ENCODE data around the gene MSH3.

MSH3 gene

GRCh38 chr5:80654391-80655230, at the start of gene MSH3, which contains the start of gene DHFR:
Gene MSH3, plus strand, starts transcription at chr5:80654652. Its CDS starts 76 bp downstream, at chr5:80654728.
Gene DHFR, minus strand, starts transcription at chr5:80654983. Its CDS starts 494 bp downstream, at chr5:80654489.
- peak; percentile 82 for DNase-seq (ENCODE audit: low read depth)

- no peak for DNase-seq (ENCODE audit: low read depth)
These were observed 47.1 kb upstream of the MSH3 start for GRCh38 chr5:80607343-80607742.

DNA sequence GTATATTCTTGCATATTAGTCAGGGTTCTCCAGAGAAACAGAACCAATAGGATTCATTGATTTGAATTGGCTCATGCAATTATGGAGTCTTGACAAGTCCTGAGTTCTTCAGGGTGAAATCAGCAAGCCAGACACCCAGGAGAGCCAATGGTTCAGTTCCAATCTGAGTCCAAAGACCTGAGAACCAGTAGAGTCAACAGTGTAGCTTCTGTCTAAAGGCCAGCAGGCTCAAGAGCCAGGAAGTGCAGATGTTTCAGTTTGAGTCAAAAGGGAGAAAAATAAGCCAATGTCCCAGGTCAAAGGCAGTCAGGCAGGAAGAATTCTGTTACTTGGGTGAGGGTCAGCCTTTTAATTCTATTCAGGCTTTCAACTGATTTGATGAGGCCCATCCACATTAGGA, 46.6 kb upstream of the MSH3 start:
- DNase-seq (ENCODE audit: low read depth): no peak

- no peak for DNase-seq (ENCODE audit: low read depth)
These were observed 45.7 kb upstream of the MSH3 start for GRCh38 chr5:80608731-80609130.

DNA sequence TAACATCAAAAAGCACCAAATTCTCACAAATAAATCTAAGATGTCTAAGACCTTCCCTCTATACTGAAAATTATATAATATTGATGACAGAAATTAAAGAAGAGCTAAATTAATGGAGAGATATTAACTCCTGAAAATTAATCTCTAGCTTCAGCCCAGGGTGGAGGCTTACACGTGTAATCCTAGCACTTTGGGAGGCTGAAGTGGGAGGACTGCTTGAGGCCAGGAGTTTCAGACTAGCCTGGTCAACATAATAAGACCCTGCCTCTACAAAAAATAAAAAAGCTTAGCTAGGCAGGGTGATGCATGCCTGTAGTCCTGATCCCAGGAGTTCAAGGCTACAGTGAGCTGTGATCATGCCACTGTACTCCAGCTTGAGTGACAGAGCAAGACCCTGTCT, 44.8 kb upstream of the MSH3 start:
- no peak for DNase-seq (ENCODE audit: low read depth)

- DNase-seq (ENCODE audit: low read depth): no peak
These were observed 39.1 kb upstream of the MSH3 start for GRCh38 chr5:80615266-80615914.

GRCh38 chr5:80618438-80618837, 36.0 kb upstream of the MSH3 start:
- DNase-seq (ENCODE audit: low read depth): no peak

DNA sequence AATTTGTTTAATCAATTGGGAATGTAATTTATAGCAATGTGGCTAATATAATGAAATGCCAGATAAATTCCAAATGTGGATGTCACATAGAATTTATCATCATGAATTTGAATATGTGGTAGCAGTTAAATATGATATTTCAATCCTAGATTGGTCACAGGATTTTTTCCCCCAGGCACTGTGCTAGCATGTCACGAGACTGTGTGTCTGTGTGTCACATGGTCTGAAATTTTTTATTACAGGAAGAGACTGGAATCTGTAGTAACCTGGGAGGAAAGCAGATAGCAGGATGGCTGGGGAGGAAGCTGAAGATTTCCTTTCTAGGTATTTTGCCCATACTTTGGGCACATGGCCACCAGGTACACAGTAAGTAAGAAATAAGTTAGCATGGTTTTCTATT, 35.4 kb upstream of the MSH3 start:
- DNase-seq (ENCODE audit: low read depth): no peak

DNA sequence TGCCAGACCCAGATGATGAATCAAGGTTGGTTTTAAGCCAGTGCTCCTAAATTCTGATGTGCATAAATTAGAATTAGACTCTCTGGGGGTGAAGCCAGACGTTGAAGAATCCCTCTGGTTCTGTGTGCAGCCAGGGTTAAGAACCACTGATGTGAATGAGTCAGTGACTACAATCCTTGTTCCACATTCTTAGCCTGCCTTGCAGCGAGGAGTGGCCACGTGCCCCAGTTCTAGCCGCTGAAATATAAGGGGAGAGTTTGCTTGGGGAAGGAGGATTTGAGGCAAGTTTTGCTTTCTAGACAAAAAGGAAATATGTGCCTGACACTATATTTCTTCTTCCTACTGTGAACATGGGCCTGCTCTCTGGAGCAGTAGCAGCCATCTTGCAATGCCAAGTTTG, 34.2 kb upstream of the MSH3 start:
- no peak for DNase-seq (ENCODE audit: low read depth)

DNA sequence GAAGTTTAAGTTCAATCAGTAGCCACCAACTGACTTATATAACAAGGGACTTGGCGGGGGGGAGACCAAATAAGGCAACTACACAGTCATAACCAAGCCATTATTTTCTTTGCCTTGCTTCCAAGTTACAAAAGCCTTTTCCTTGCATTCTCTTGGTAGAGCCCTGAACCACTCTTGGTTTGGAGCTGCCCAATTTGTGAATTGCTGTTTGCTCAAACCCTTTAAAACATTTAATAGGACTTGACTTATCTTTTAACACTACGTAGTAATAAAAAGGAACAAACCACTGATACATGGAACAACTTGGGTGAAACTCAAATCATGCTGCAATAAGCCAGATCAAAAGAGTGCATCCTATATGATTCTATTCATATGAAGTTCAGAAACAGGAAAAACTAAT, 31.7 kb upstream of the MSH3 start:
- no peak for DNase-seq (ENCODE audit: low read depth)

- DNase-seq (ENCODE audit: low read depth): no peak
These were observed 30.5 kb upstream of the MSH3 start for GRCh38 chr5:80623999-80624398.

- no peak for DNase-seq (ENCODE audit: low read depth)
These were observed 29.2 kb upstream of the MSH3 start for GRCh38 chr5:80625230-80625629.

GRCh38 chr5:80629281-80629680, 25.2 kb upstream of the MSH3 start:
- DNase-seq (ENCODE audit: low read depth): no peak

DNA sequence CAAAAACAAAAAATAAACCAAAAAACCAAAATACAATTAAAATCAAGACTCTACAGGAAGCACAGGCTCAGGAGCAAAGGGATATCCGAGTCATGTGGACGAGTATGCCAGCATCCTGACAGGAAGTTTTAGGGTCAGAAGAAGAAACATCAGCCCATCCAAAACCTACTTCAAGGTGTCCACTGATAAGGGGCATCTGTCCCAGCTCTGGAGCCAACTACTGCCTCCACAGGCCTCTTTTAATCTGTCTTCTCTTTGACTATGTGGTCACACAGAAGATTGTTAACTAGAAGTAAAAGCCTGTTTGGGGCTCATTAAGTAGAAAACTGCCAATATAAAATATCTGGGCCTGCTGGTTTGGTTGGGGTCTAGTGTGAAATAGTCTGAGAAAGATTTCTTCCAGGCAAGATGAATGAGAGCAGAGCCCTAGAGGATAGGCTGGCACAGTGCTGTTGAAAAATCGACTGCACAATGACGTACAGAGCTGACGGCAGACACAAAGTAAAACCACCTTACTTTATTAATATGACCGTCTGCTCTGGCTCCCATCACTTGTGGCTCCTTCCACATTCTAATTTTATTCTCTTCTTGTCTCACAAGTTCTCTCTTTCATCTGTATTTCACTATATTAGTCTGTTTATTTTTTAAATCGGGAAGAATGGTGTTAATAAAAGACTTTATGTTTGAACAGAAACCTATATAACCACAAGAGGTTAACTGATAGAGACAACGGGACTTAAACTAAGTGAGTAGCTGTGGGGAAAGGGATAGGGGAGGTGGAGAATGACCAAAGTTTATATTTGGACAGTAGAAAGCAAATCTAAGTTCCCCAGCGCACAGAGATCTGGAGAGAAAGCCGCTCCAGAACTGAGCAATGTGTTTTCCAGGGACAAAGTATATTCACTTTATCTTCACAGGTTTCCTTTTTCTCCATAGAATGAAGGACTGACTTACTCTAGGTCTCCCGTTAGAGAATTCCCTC, 22.9 kb upstream of the MSH3 start:
- DNase-seq (ENCODE audit: low read depth): no peak

DNA sequence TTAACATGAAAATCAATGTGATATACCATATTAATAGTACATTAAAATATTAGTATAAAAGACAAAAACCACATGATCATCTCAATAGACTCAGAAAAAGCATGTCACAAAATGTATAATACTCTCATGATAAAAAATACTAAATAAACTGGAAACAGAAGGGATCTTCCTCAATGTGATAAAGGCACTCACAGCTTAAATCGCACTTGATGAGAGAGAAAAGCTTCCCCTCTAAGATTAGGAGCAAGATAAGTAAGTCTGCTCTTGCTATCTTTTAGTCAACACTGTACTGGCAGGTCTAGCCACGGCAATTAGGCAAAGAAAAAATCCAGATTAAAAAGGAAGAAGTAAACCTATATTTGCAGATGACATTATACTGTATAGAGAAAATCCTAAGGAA, 21.8 kb upstream of the MSH3 start:
- DNase-seq (ENCODE audit: low read depth): no peak

DNA sequence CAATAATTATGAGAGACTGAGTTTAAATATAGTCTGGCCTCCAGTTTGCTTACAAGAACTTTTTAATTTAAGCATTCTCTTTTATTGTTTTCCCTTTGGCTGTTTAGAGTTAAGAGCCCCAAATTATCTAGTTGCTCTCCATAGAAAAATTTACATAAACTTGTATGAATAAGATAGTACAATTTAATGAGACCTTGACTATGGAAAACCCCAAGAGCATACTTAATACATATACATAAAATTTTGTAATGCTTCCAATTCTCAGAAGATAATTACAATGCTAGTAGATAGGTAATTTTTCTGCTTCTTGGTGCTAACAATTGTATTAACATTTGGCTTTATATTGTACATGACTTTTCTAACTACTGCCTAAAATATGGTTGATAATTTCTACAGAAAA, 20.3 kb upstream of the MSH3 start:
- no peak for DNase-seq (ENCODE audit: low read depth)

- DNase-seq (ENCODE audit: low read depth): no peak
These were observed 13.1 kb upstream of the MSH3 start for GRCh38 chr5:80641353-80641752.

DNA sequence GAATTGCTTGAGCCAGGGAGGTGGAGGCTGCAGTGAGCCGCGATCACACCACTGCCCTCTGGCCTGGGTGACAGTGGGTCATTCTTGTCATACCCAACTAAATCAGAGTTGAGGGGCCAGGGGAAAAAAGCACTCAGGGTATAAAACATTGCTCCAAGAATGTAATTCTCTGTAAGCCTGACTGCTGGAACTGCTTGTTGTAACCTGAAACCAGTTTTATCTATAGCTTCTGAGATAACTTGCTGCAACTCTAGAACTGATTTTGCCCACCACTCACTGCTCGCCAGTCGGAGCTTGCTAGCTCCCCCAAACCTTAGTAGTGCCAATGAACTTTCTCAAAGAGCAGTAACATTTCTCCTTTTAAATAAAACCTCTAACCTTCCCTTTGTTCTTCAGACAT, 9.6 kb upstream of the MSH3 start:
- DNase-seq (ENCODE audit: low read depth): no peak

DNA sequence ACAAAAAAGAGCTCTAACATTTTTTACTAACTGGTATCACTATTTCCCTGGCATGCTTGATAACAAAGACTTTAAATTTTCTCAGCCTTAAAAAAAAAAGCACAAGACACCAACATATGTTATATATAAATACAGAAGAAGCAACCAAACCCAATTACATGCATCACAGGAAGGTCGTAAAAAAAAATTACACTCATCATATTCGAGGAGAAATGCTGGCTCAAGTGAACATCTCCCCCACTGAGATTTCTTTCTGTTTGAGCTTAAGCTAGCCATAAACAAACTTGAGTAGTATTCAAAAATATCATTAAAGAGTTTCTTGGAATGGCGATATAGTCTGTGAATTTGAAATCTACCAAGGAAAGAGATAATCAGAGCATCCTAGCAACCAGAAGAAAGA, 7.5 kb upstream of the MSH3 start:
- DNase-seq (ENCODE audit: low read depth): no peak

DNA sequence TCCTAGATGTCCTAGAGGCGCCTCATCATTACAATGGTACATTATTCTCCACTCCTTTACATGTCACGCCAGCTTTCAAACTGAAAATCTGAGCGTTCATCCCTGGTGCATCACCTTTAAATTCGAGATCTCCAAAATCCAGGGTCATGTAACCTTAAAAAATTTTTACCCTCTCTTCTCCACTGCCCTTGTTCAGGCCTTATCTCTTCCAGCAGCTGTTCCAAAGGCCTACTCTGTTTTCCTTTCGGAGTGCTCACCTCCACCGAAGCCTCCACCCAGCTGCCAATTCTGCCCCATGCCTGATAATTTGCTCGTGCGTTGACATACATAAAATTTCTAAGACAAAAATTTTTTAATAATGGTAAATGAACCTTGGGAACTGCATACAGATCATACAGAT, 950 bp upstream of the MSH3 start:
- no peak for DNase-seq (ENCODE audit: low read depth)

DNA sequence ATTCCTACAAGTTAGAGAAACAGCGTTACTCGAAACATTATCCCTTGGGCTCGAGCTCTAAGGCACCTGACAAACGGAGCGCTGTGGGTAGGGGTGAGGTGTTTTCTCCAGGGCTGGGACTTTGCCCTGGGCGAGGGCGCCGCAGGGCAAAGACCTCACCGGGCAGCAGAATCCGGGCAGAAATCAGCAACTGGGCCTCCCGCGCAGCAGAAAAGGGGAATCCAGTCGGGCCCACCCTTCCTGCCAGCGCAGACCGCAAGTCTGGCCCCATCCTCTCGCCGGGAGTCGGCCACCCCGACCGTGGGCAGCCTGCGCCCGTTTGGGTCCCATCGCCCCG, 430 bp upstream of the MSH3 start:
- DNase-seq (ENCODE audit: low read depth): no peak

DNA sequence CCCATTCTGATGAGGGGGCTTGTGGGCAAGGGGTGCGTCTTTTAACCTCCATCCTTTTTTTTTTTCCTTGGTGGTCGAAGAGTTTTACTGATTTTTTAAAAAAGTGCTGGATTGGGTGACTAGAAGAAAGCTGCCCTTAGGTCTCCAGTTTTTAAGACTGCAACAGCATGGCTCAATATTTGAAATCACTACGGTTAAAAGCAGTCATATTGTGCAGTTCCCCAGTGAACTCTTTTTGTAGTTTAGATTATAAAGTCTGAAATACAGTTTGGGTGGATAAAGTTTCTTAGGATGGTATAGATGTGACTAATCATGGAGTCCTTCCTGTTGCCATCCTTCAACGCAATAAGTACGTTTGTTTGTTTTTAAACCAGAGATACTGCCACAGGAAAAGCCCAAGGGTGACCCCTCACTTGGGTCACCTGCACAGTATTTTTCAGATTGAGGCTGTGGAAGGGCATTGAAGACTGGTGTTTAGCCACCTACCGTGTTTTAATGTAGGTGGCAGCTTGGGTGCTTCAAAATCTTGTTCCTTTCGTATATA, 851 bp downstream of the MSH3 start:
- DNase-seq (ENCODE audit: low read depth): no peak

Data from activated T-helper 9 cell treated with anti-CD3 and anti-CD28 coated beads, Interleukin-2, amount 50 U/mL, for 16 hours (primary cell).